Kidney tubule cell (primary cell): ENCODE results near the gene CCDC136.

Source experiments
- DNase-seq: peaks from one replicate; pipeline ENCODE4 v3.0.0-alpha.2; 2018; ENCODE audit warnings: low spot score

Gene CCDC136

DNA sequence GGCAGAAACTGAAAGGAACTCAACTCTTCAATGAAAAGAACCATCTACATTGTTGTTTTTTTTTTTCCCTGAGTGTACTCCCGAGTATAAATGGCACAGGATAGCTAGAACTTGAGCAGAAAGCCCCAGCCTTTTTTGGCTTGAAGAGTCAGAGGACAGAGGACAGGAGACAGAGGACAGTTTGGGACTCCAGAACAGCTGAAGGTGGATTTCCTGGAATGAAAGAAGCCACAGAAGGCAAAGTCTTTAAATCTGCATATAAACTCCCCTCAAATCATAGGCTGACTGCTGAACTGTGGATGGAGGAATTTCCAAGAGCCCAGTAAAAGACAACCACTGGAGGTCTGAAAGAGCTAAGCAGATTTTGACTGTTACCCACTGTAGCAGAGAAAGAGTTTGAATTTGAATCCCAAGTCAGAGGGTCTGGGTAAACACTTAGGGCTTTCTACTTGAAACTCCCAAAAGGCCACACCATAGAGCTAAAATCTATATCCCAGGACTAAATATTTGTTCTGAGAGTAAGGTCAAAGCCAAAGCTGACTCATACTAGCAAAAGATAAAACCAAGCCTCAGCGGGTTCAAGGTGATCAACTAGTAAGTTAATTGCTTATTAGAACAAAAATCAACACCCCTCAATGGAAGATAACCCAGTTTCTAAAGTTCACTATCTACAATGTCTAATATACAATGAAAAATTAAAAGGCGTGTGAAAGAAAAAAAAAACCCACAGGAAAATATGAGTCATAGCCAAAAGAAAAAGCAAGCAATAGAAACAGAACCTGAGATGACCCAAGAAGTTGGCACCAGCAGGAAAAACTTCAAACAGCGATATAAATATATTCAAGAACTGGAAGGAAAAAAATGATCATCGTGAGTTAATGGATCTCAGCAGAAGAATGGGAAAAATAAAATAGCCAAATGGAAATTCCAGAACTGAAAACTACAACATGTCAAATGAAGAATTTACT is 14.3 kb upstream of the CCDC136 start:
- DNase-seq = no peak

DNA sequence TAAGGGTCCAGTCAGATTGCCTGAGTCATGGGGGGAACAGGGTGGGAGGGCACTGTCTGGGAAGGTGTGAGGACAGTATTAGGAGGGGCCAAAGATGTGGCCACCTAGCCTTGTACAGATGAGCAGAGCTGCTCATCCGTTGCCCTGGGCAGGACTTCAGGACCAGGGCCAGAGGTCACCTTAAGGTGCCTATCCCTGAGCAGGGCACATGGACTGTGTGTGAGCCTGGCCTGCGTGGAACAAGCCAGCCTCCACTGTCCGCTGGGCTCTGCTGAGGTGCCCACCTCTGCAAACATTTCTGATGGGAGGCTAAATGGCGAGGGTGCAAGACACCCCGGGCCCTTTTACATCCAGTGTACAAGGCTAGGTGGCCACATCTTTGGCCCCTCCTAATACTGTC is 12.8 kb upstream of the CCDC136 start:
- no peak for DNase-seq

DNA sequence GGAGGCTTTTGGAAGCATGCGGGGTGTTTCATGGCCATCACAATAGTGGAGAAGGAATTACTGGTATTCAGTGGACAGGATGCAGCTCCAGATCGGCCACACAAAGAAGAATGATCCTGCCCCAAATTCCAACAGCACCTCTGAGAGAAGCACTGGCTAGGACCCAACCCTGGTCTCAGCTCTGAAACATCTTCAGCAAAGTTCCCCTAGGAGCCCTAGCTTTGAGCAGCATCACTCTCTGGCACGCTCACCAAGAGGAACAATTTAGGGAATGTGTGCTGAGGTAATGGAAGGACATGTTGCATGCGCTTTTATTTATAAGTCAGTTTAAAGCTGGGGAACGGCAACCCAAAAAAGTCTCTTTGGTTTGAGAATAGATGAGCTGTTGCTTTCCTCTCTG is 10.6 kb upstream of the CCDC136 start:
- no peak for DNase-seq

DNA sequence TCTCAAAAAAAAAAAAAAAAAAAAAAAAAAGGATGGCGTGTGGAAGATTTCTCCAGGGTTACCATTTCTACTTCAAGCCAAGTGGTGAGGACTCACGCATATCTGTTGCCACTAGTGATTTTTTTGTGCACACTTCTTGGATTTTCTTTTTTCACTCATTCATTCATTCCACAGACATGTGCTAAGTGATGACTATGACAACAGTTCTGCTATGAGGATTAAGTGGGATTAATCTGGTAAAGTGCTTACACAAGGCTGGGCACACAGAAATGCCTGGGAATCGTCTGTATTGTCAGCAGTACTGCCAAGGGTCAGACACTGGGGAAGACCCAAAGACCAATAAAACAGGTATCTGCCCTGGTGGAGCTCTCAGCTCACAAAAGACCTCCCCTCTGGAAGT is 9.9 kb upstream of the CCDC136 start:
- no peak for DNase-seq

DNA sequence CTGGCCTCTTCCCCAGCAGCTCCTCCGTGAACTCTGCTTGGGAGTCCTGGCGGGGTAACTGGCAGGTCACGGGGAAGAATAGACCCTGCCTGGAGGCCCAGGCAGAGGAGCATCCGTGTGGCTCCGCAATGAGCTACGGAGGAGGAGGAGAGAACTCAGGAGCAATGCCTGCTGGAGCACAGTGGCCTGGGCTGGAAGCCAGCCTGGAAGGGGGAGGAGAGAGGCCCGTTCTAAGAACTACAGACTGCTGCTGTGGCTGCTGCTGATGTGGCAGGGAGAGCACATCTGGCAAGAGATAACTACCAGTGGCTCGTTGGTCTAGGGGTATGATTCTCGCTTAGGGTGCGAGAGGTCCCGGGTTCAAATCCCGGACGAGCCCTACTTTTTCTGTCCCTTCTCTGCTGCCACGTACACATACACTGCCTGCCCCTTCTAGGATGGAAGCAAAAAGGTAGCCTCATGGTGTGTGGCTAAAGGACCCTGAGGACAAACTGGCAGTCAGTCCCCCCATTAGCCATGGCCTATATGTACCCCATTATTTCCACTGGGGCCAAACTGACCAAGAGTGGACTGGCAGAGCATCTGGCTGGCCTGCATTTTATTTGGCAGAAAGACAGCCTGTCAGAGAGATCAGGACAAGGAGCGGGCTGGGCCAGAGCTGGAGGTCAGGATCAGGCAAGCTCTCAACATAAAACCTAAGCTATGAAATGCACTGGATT is 8.5 kb upstream of the CCDC136 start:
- peak; percentile 76 for DNase-seq

DNA sequence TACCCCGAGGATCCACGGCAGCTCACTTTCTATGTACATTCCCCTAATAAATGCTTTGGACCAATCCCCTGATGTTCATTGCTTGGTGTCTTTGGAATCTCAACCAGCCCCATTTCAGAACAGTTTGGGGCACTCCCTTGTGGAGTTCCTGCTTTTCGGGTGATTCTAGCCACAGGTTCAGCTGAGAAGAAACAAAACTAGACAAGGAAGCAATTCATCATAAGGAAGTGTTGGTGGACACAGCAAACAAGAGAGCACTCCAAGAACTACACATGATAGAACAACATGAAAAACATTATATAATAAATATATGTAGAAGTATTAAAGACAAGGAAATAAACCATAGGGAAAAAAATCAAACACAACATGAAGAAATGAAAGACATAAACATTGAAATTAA is 6.0 kb upstream of the CCDC136 start:
- DNase-seq = no peak

DNA sequence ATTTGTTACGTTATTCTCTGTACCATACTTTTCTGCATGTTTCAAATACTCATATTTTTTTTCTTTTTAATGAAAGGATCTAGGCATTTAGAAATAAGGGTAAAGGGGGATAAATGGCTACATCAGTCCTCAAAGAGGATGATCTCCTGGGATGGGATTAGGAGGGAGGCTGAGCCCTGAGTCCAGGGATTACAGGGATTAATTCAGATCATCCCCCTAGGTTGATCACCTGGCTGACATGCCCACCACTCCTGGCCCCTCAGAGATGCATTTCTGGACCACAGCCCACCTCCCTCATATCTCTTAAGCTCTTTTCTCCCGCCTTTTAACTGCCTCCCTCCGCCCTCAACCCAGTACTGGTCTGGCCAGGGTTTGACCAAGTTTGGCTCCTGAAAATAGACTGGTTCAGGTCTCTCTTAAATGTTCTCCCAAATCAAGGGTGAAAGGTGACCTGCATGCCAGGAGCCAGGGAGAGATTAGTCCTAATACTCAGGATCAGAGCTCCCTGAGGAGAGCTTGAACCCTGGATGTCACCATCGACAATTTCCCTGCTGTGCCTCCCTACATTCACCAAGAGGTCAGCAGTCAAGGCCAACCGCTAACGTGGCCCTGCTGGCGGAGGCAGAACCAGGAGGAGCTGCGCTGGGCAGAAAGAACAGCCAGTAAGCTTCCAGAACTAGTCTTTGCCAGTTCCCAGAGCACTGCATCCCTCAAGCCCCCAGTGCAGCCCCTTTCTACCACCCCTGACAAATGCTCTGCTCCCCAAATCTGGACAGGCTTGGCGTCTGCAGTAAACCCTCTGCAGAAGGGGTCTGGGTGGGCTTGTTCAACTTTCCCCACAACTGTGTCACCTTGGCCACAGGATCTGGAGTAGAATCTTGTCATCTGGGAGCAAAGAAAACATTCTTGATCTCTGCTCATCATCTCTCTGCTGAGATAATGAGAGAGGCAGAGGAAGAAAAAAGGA is 3.0 kb upstream of the CCDC136 start:
- no peak for DNase-seq

DNA sequence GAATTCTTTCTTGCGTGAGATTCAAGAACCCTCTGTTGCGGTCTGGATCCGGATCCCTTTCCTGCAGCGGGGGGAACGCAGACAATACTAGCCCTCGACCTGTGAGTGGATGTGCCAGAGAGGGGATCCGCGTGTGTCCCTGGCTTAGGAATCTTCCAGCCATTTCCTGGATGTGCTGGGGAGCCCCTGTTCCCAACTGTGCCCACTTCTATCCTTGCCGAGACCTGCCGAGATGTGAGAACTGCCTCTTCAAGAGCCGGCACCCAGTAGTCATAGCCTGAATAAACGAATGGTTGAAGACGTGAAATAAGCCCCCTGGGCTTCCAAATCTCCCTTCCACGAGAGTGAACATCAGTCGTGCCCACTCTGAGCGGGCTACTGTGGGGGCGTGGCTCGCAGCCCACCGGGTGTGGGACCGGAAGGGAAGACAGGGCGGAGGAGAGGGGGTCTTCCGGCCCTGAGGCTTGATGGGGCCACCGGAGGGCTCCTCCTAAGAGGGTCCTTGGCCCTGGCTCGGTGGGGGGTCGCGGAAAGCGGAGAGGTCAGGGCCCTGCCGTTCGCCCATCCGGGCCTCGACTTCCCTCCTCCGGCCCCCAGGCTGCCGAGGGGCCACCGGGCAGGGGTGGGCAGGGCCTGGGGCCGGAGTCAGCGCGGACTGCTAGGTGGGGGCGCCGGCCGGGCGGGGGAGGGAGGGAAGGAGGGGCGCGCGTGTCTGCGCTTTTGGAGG is 1.3 kb upstream of the CCDC136 start:
- DNase-seq = no peak

DNA sequence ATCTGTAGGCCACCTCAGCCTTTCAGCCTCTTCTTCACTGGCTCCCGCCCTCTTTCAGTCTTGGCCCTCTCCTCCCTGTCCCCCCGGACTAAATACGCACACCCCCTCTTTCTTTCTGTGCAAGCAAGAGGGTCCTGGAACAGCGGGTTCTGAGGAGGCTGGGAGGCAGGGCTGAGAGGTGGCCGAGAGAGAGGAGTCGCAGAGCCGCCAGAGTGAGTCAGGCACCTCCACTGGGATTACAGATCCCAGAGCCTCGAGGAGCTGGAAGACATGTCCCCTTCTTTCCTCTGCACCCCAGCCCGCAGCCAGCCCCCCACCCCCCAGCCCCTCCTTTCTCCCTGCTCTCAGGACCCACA is 182 bp downstream of the CCDC136 start:
- DNase-seq = no peak

DNA sequence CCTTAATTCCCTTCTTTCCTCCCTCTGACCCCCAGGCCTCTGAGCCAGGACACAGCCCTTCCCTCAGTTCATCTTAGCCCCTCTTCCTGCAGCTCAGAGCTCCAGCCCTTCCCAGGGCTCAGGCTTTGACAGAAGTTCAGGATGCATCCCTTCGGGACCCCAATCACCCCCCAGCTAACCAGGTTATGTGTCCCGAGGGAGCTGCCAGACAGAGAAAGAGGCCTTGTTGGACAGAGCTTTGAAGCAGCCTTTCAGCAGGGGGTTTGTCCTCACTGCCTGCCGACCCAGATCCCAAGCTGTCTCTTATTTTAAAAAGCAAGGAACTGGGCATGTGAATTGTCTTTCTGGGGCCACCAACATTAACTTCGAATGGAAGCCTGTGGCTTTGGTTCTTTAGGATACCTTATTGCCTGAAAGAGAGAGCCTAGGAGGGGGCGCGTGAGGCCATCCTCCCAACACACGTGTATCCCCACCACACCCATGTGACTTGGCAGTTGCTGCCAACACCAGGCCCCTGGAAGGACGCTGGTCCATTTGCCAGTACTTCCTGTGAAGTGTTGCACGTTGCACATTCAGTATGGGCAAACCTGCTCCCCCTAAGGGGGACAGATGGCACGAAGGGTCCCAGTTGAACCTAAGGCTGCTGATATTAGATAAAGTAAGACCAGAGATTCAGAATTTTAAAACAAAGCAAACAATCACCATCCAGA is 858 bp downstream of the CCDC136 start:
- no peak for DNase-seq

DNA sequence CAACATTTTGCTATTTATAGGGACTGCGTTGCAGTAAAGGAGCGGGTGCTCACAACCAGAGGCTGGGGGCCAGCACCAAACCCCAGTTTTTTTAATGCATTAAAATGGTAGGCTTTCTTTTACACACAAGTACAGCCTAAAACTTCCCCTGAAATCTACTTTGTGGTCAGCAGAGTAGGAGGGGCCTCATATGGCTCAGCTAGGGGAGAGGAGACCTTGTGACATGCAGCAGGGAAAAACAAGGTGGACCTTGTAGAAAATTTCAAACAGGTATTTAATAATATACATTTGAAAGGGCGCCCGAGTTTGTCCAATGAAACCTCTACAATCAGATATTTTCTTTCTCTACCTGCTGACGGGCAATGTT is 1.4 kb downstream of the CCDC136 start:
- no peak for DNase-seq

DNA sequence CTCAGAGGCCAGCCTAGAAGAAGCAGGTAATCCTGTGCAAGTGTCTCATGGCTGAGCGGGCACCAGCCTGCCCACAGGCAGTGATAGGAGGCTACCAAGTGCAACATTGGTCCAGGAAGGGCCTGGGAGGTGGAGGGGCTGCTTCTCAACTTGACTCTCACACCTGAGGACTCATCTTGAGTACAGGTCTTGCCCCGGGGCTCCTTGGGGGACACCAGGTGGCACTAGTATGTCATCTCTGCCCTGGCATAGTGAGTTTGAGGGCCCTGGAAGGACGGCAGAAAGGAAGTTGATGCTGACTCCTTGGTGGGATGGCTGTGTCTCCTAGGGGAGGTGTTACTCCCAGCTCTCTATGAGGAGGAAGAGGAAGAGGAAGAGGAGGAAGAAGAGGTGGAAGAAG is 2.3 kb downstream of the CCDC136 start:
- peak; percentile 23 for DNase-seq

DNA sequence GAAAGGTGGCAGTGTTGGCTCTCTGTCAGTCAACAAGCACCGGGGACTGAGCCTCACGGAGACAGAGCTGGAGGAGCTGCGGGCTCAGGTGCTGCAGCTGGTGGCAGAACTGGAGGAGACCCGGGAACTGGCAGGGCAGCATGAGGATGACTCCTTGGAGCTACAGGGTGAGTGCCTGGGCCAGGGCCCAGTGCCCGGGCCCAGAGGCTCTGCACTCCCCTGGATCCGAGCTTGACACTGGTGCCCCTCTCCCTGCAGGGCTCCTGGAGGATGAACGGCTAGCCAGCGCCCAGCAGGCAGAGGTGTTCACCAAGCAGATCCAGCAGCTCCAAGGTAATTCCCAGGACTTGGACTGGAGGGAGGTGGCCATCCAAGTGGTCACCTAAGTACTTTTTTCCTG is 2.7 kb downstream of the CCDC136 start:
- no peak for DNase-seq

DNA sequence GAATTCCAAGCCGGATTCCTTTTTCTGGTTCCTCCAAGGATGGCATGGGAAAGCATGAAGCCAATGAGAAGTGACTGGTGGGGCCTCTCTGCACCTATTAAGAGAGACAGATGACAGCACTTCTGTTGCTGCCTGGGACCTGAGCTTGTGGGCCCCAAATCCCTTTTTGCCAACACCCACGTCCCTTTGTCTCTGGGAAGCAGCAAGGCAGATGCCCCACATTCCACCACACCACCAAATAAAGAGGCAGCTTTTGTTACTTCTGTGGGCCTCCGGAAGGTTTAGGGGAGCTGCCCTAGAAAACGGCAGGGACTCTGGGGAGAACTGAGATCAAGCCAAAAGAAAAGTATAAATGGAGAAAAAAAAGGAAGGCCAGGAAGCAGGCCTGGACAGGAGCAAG is 3.4 kb downstream of the CCDC136 start:
- no peak for DNase-seq

DNA sequence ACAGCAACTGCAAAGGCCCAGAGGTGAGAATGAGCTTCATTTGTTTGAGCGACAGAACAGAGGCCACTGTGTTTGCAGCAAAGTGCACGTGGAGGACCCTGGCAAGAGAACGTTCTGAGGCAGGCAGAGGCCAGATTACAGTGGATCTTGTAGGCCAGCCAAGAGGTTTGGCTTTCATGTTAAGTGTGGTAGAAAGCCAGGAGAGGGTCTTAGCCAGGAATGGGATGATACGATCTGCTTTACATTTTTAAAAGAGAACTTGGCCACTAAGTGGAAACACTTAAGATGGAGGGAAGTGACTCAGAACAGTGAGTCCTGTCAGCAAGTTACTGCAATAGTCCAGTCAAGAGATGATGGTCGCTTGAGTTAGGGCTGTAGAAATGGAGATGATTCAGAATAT is 4.6 kb downstream of the CCDC136 start:
- DNase-seq = no peak

DNA sequence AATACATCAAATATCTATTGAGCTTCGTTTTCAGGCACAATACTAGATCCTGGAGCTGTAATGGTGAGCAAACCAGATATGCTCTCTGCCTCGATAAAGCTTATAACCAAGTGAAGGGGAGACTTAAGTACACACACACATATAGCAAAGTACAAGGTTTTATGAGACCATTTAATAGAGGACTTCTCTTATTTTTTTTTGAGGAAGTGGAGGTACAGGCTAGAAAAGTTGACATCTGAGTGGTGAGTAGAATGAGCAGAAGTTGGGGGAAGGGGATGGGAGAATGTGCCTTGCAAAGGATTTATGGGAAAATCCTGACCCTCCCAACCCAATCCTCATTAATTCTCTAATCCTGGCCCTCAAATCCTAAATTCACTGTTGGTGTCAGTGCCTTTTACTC is 7.7 kb downstream of the CCDC136 start:
- DNase-seq = no peak

DNA sequence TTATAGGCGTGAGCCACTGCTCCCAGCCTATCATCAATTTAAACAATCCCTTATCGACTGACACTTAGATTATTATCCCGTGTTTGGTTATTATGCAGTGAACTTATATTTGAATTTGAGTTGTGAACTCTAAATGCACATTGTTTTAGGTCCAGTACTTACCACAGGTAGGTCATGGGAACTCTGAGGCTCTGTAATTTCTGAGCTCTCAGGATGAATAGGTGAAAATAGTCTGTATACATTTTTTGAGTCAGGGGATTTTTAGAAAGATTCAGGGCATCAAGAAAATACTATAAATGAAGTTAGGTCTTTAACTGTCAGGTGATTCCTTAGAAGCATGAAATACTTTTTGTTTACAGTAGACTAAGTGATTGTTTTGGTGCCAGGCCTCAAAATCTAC is 8.8 kb downstream of the CCDC136 start:
- DNase-seq = no peak

DNA sequence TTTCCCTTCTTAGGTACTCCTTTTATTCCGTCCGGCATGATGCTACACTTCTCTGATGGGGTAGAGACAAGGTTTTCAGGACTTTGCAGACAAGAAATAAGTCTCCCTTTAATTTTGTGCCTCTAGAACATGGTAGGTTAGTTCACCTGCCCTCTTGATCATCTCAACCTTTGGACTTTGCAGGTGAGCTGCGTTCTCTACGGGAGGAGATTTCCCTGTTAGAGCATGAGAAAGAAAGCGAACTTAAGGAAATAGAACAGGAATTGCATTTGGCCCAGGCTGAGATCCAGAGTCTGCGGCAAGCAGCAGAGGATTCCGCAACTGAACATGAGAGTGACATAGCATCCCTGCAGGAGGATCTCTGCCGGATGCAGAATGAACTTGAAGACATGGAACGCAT is 9.2 kb downstream of the CCDC136 start:
- DNase-seq = no peak

DNA sequence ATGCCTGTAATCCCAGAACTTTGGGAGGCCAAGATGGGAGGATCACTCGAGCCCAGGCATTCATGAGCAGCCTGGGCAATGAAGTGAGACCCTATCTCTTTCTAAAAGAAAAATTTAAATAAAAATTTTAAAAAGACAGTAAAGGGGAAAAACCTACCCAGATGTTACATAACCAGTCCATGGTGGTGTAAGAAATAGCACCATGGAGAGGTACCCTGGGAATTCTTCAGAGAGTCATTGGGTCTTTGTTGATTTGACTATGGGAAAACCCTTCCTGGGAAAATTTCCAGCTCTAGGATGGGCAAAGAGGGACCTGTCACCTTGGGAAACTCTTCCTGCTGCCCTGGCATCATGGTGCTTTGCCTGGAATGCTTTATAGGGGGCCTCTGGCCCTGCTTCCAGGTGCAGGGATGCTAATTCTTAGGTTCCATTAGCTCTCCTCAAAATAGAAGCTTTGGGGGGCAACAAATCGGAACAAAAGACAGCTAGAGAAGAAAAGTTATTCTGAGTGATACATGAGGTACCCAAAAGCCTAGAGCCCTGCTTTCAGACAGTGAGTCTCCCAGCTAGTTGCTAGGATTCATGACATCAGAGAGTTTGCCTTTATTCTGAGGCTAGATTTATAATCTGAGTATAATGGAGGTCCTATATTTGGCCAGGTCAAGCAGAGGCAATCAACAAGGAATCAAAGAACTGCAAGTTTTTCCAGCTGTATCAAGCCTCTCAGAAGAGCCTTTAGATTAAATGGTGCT is 10.1 kb downstream of the CCDC136 start:
- no peak for DNase-seq

DNA sequence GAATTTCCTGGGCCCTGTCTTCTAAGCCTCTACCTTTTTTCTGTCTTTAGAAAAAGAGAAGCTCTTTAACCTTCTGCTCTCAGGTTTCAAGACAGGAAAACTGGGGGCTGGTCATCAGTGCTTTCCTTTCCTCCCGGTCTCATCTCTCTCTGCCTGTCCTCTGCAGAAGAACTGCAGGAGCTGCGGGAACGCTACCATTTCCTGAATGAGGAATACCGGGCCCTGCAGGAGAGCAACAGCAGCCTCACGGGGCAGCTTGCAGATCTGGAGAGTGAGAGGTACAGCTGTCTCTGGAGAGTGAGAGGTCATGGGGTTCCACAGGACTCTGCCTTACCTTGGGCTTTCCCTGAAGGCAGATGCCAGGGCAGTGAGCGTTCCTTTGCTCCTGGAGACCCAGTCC is 12.7 kb downstream of the CCDC136 start:
- no peak for DNase-seq
